HepG2 (cell line): Measurements from ENCODE around the gene ABTB2. TPM values are rescaled to one million over a fixed set of nuclear protein-coding genes. Genes with fewer than 3 reads are reported as not detected.

Experiments
- ARID2 ChIP-seq: sonication (generic); formaldehyde crosslinking; IDR thresholded peaks from 2 replicates; pipeline ENCODE4 v1.8.1; 2022; ENCODE audit warnings: mild to moderate bottlenecking, missing genetic modification reagents, borderline replicate concordance
- GLI4 ChIP-seq: sonication (generic); formaldehyde crosslinking; IDR thresholded peaks from 2 replicates; pipeline ENCODE4 v1.5.1; 2020; ENCODE audit warnings: missing genetic modification reagents, mild to moderate bottlenecking, moderate library complexity, borderline replicate concordance
- IRF2 ChIP-seq: IDR thresholded peaks from 2 replicates; pipeline ENCODE4 v1.6.1; 2018; ENCODE audit warnings: missing genetic modification reagents, missing compliant biosample characterization
- KLF11 ChIP-seq: IDR thresholded peaks from 2 replicates; pipeline ENCODE4 v1.6.1; 2016; ENCODE audit warnings: missing compliant biosample characterization
- MLLT10 ChIP-seq: sonication (generic); formaldehyde crosslinking; IDR thresholded peaks from 2 replicates; pipeline ENCODE4 v1.4.0; 2020; ENCODE audit warnings: missing genetic modification reagents
- MXD4 ChIP-seq: IDR thresholded peaks from 2 replicates; pipeline ENCODE4 v1.6.1; 2016; ENCODE audit warnings: mild to moderate bottlenecking, missing biosample characterization, missing genetic modification reagents
- NCOR1 ChIP-seq: fragments of 200-600 bp; sonication (generic); IDR thresholded peaks from 2 replicates; pipeline ENCODE4 v1.7.0; 2017; ENCODE audit warnings: antibody characterized with exemption, low read length, borderline replicate concordance
- PRMT3 ChIP-seq: sonication (generic); formaldehyde crosslinking; IDR thresholded peaks from 2 replicates; pipeline ENCODE4 v1.8.1; 2022; ENCODE audit warnings: low read depth, mild to moderate bottlenecking, moderate library complexity, missing genetic modification reagents, borderline replicate concordance
- RORA ChIP-seq: sonication (generic); formaldehyde crosslinking; IDR thresholded peaks from 2 replicates; pipeline ENCODE4 v1.5.0; 2020; ENCODE audit warnings: mild to moderate bottlenecking, missing genetic modification reagents, moderate library complexity
- SYNCRIP ChIP-seq: fragments of 200-400 bp; formaldehyde crosslinking; IDR thresholded peaks from 2 replicates; pipeline ENCODE4 v1.6.1; 2018; ENCODE audit warnings: mild to moderate bottlenecking, low read depth, low read length; ENCODE audit not compliant: insufficient read depth
- ZFP36L1 ChIP-seq: sonication (generic); formaldehyde crosslinking; IDR thresholded peaks from 2 replicates; pipeline ENCODE4 v1.8.0; 2022; ENCODE audit warnings: mild to moderate bottlenecking, missing genetic modification reagents, moderate library complexity
- ZKSCAN1 ChIP-seq: fragments of 150-350 bp; IDR thresholded peaks from 2 replicates; pipeline ENCODE4 v1.6.1; 2014; ENCODE audit warnings: low read length
- ZNF101 ChIP-seq: sonication (generic); formaldehyde crosslinking; IDR thresholded peaks from 2 replicates; pipeline ENCODE4 v1.4.0; 2020; ENCODE audit warnings: mild to moderate bottlenecking, low read depth, missing genetic modification reagents, borderline replicate concordance
- ZNF230 ChIP-seq: sonication (generic); formaldehyde crosslinking; IDR thresholded peaks from 2 replicates; pipeline ENCODE4 v1.4.0; 2020; ENCODE audit warnings: mild to moderate bottlenecking, missing genetic modification reagents
- ZNF484 ChIP-seq: sonication (generic); formaldehyde crosslinking; IDR thresholded peaks from 2 replicates; pipeline ENCODE4 v1.5.1; 2020; ENCODE audit warnings: mild to moderate bottlenecking, low read depth, missing genetic modification reagents, borderline replicate concordance
- ZNF670 ChIP-seq: sonication (generic); formaldehyde crosslinking; IDR thresholded peaks from 2 replicates; pipeline ENCODE4 v1.8.0; 2022; ENCODE audit warnings: mild to moderate bottlenecking, missing genetic modification reagents, borderline replicate concordance
- ZNF773 ChIP-seq: sonication (generic); formaldehyde crosslinking; IDR thresholded peaks from 2 replicates; pipeline ENCODE4 v1.4.0; 2020; ENCODE audit warnings: missing genetic modification reagents, borderline replicate concordance
- ZNF839 ChIP-seq: sonication (generic); formaldehyde crosslinking; IDR thresholded peaks from 2 replicates; pipeline ENCODE4 v1.4.0; 2020; ENCODE audit warnings: missing genetic modification reagents, mild to moderate bottlenecking, borderline replicate concordance
- ZNF883 ChIP-seq: sonication (generic); formaldehyde crosslinking; IDR thresholded peaks from 2 replicates; pipeline ENCODE4 v1.5.1; 2020; ENCODE audit warnings: mild to moderate bottlenecking, missing genetic modification reagents; ENCODE audit errors: not compliant biosample characterization
- ZSCAN20 ChIP-seq: sonication (generic); formaldehyde crosslinking; IDR thresholded peaks from 2 replicates; pipeline ENCODE4 v1.4.0; 2020; ENCODE audit warnings: missing genetic modification reagents, mild to moderate bottlenecking, borderline replicate concordance
- ZSCAN9 ChIP-seq: IDR thresholded peaks from 2 replicates; pipeline ENCODE4 v1.6.1; 2016; ENCODE audit warnings: borderline replicate concordance
- polyA plus RNA-seq, 8 experiments: library from polyadenylated mRNA; depleted of rRNA in 3 of 8; stranded (reverse) in 7 of 8; unstranded in 1 of 8; fragments of >200 nt; fragmentation: Illumina TruSeq in 4 of 8; extraction: Trizol in 4 of 8; gene quantifications; 2 replicates each; pipeline versions ENCODE4 v1.2.1 to v1.2.3, GENCODE V29; 2011 to 2016; ENCODE audit warnings: low read depth in 4 of 8, missing spikeins in 1 of 8, mixed read lengths in 1 of 8; ENCODE audit not compliant: insufficient read depth in 1 of 8
- total RNA-seq, 5 experiments: library from RNA; depleted of rRNA; stranded (reverse); fragments of >200 nt; fragmentation: Illumina TruSeq; extraction: Trizol; gene quantifications; 2 replicates each; pipeline ENCODE4 v1.2.3, GENCODE V29; 2016; ENCODE audit warnings: low read depth in 1 of 5
- TF ChIP-seq, protein P1 (sequence below), 2 experiments: fragments of 450-650 bp in 1 of 2; sonication (generic) in 1 of 2; formaldehyde crosslinking; IDR thresholded peaks; 2 replicates each; pipeline versions ENCODE4 v1.5.0 to v1.8.0; 2020 to 2022; ENCODE audit warnings: mild to moderate bottlenecking in 1 of 2, missing genetic modification reagents in 1 of 2
- TF ChIP-seq, protein P2 (sequence below): sonication (generic); formaldehyde crosslinking; IDR thresholded peaks from 2 replicates; pipeline ENCODE4 v1.5.0; 2020; ENCODE audit warnings: missing genetic modification reagents
- TF ChIP-seq, protein P3 (sequence below): sonication (generic); formaldehyde crosslinking; IDR thresholded peaks from 2 replicates; pipeline ENCODE4 v1.9.0; 2021; ENCODE audit warnings: missing genetic modification reagents, mild to moderate bottlenecking, borderline replicate concordance
- TF ChIP-seq, protein P4 (sequence below): sonication (generic); formaldehyde crosslinking; IDR thresholded peaks from 2 replicates; pipeline ENCODE4 v1.8.0; 2022; ENCODE audit warnings: missing genetic modification reagents, mild to moderate bottlenecking, borderline replicate concordance
- TF ChIP-seq, protein P5 (sequence below): sonication (generic); formaldehyde crosslinking; IDR thresholded peaks from 2 replicates; pipeline ENCODE4 v1.8.1; 2023; ENCODE audit warnings: mild to moderate bottlenecking, missing genetic modification reagents, borderline replicate concordance

Gene ABTB2
- total and polyA plus RNA-seq, 2 of the 13 experiments (the other 11 are each of a cell fraction or from before 2014, with no cell fraction given) = 5.1 to 15.4 TPM

DNA sequence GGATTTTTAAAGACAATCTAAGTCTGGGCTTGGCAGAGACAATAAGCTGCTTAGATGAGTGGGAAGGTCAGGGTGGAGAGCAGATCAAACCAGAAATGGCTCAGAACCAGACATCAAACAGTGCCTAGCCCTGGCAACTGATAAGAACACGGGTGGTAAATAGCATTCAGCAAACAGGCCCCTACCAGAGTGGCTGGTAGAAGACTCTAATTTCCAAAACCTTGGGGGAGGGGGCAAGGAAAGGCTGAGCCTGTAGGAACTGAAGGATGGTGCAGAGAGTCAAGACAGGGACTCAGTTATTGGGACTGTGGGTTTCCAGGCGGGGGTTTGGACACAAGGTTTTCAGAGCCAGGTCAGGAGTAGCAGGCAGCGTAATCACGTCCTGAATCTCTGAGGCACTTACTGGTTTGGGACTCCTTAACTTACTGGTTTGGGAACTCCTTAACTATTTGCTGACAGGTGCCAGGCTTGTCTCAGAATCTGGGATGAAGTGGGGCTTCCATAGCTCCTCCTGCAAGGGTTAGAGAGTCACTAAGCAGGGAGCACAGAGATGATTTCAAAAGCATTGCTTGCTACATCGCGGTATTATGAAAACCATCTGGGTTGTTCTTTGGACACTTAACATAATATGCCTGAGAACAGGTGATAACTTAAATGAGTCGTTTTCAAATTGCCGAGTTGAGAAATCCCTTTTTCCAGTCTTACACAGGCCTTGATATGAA, 5.7 kb upstream of the ABTB2 start (continued):
- TF ChIP-seq, protein P1, sequence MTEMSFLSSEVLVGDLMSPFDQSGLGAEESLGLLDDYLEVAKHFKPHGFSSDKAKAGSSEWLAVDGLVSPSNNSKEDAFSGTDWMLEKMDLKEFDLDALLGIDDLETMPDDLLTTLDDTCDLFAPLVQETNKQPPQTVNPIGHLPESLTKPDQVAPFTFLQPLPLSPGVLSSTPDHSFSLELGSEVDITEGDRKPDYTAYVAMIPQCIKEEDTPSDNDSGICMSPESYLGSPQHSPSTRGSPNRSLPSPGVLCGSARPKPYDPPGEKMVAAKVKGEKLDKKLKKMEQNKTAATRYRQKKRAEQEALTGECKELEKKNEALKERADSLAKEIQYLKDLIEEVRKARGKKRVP (CRISPR knock-in tag; IDR thresholded peaks at IDR 0.05) = no peak
- TF ChIP-seq ZNF883 (CRISPR knock-in tag) (no peak), MXD4 (CRISPR knock-in tag) (no peak), RORA (no peak), PRMT3 (CRISPR knock-in tag) (no peak), ZFP36L1 (CRISPR knock-in tag) (no peak), ZNF230 (CRISPR knock-in tag) (no peak), ZSCAN20 (no peak), ZNF484 (CRISPR knock-in tag) (no peak), MLLT10 (no peak), IRF2 (0 out of 2 replicates have a peak, but pooled peaks have one; percentile 34), ZNF101 (CRISPR knock-in tag) (no peak), ZSCAN9 (no peak), ZKSCAN1 (no peak), NCOR1 (0 out of 2 replicates have a peak, but pooled peaks have one; percentile 19), ZNF670 (CRISPR knock-in tag) (no peak), ZNF839 (CRISPR knock-in tag) (no peak), KLF11 (CRISPR knock-in tag) (no peak), SYNCRIP (no peak), ZNF773 (CRISPR knock-in tag) (no peak), ARID2 (CRISPR knock-in tag) (peak; percentile 69; the same call in 1 of the 2 replicates), GLI4 (CRISPR knock-in tag) (no peak)
- TF ChIP-seq, protein P2, sequence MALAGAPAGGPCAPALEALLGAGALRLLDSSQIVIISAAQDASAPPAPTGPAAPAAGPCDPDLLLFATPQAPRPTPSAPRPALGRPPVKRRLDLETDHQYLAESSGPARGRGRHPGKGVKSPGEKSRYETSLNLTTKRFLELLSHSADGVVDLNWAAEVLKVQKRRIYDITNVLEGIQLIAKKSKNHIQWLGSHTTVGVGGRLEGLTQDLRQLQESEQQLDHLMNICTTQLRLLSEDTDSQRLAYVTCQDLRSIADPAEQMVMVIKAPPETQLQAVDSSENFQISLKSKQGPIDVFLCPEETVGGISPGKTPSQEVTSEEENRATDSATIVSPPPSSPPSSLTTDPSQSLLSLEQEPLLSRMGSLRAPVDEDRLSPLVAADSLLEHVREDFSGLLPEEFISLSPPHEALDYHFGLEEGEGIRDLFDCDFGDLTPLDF (CRISPR knock-in tag) = no peak
- TF ChIP-seq, protein P3, sequence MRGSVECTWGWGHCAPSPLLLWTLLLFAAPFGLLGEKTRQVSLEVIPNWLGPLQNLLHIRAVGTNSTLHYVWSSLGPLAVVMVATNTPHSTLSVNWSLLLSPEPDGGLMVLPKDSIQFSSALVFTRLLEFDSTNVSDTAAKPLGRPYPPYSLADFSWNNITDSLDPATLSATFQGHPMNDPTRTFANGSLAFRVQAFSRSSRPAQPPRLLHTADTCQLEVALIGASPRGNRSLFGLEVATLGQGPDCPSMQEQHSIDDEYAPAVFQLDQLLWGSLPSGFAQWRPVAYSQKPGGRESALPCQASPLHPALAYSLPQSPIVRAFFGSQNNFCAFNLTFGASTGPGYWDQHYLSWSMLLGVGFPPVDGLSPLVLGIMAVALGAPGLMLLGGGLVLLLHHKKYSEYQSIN (CRISPR knock-in tag) = no peak
- TF ChIP-seq, protein P4, sequence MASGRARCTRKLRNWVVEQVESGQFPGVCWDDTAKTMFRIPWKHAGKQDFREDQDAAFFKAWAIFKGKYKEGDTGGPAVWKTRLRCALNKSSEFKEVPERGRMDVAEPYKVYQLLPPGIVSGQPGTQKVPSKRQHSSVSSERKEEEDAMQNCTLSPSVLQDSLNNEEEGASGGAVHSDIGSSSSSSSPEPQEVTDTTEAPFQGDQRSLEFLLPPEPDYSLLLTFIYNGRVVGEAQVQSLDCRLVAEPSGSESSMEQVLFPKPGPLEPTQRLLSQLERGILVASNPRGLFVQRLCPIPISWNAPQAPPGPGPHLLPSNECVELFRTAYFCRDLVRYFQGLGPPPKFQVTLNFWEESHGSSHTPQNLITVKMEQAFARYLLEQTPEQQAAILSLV (CRISPR knock-in tag) = no peak
- TF ChIP-seq, protein P5, sequence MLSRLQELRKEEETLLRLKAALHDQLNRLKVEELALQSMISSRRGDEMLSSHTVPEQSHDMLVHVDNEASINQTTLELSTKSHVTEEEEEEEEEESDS (CRISPR knock-in tag) = no peak
